Fibroblast of the aortic adventitia (primary cell): ENCODE data around the gene DNAJC22. TPM values are rescaled to one million over a fixed set of nuclear protein-coding genes. Genes with fewer than 3 reads are reported as not detected.

Experiments
- DNase-seq: peaks from one replicate; pipeline ENCODE4 v3.0.0-alpha.2; 2010; ENCODE audit warnings: low read depth
- H3K4me3 ChIP-seq: 2 replicates; pipeline ENCODE4 v1.5.1; 2011; ENCODE audit warnings: low read depth, mild to moderate bottlenecking, control low read depth, low read length, moderate library complexity
- CTCF ChIP-seq: IDR thresholded peaks from 2 replicates; pipeline ENCODE4 v1.5.1; 2011; ENCODE audit warnings: mild to moderate bottlenecking, low read length, control low read depth, inconsistent platforms; ENCODE audit not compliant: insufficient read depth
- total RNA-seq: library from RNA; depleted of rRNA; stranded (reverse); fragments of >200 nt; gene quantifications from 2 replicates; pipeline ENCODE4 v1.2.3, GENCODE V29; 2012; ENCODE audit warnings: low replicate concordance

DNAJC22 gene
- total RNA-seq, 1 donor: 1.6 TPM

DNA sequence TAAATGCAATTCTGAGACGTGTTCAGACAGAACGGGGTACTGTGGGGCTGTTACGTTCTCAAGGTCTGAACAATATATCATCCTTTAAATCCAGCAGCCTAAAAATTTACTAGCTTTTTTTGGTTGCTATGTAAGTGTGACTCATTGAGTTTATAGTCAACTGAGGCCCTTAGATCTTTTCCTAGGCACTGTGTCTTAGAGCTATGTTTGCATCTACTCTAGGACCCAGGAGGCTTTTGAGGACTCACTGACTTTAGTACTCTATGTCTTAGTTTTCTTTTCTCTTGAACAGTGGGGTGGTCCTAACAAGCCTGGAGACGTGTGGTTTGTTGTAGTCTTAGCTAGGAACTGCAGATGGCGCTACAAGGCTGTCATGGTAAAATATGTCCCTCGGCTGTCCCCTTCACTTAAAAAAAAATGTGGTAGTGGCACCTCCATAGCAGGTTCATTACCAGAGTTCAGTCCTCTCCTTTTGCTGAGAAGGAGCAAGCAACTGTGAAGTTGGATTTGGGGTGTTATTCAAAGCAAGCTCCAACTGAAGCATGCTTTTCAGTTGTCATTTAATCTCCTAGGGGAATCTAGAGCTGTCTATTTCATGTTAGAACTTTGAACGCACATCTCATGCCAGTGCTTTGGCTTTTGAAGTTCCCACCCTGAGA lies 11.9 kb downstream of the DNAJC22 start:
- DNase-seq: peak; percentile 83
- H3K4me3 ChIP-seq: no peak overlapping the region
- TF ChIP-seq CTCF: peak; percentile 86

DNA sequence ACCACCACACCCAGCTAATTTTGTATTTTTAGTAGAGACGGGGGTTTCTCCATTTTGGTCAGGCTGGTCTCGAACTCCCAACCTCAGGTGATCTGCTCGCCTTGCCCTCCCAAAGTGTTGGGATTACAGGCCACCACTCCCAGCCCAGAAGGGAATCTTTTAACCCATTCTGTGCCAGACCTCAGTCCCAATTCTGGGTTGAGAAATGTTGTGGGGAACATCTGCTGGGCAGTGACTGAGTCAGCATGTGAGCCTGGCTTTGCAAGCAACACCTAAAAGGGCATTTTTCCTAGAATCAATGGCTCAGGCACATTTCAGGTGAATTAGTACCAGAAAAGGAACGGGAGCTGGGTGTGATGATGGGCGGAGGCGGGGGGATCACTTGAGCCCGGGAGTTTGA lies 13.0 kb downstream of the DNAJC22 start:
- H3K4me3 ChIP-seq: no peak overlapping the region
- no peak for TF ChIP-seq CTCF
- no peak for DNase-seq

- no peak for TF ChIP-seq CTCF
- no peak for DNase-seq
- no peak overlapping the region for H3K4me3 ChIP-seq
Measured at GRCh38 chr12:49362077-49362476, 15.4 kb downstream of the DNAJC22 start.

DNA sequence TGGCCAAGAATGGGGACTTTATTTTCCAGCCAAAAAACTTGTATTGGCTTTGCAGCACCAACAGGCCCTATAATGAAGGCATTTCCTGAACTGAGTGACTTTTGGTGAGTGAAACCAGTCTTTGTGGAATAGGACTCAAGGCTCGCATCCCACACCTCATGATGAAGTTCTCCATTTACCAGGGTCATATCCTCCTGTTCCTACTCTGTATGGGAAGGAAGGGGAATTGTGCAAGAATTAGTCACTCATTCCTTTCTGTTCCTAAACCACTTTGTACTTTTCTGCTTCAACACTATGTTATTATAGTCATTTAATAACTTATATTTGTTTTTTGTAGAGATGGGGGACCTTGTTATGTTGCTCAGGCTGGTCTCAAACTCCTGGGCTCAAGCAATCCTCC lies 18.3 kb downstream of the DNAJC22 start:
- no peak for TF ChIP-seq CTCF
- peak; percentile 82 for DNase-seq

DNA sequence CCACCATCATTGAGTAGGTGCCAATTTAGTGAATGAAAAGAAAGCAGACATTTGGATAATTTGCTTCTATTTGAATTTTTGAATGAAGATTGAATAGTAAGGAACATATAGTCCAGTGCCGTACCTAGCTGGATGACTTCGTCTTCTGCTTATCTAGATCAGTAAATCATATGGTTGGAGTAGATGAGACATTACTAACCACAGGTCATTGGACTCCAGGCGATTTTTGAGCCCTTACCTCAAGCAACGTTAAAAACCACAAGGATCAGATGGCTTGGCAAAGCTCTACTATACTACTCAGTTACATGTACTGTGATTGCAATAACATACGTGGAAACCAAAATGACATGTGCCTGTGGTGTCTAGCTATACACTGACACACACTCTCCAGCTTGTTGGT lies 18.9 kb downstream of the DNAJC22 start:
- peak; percentile 72 for DNase-seq
- H3K4me3 ChIP-seq: no peak overlapping the region
- TF ChIP-seq CTCF: no peak

More for the DNA sequence above, 18.3 kb downstream of the DNAJC22 start:
- no peak overlapping the region for H3K4me3 ChIP-seq

- DNase-seq: no peak
- TF ChIP-seq CTCF: no peak
- H3K4me3 ChIP-seq: peak overlapping the region; percentile 76
Measured at GRCh38 chr12:49366096-49366651, 19.5 kb downstream of the DNAJC22 start.
